SW 1271 (cell line): ENCODE results near the gene MBD1.
"Not testable (repeated sequence)": the region's sequence is repeated elsewhere in the genome, so short reads cannot be mapped to it uniquely, and the experiment has no call there.

Source experiments
- DNase-seq, 2 experiments: peaks; one replicate each; lab custom pipeline; 2025; lab: John Stamatoyannopoulos, UW

Gene MBD1

GRCh38 chr18:50273203-50274043, 7.9 kb downstream of the MBD1 start:
- DNase-seq = no peak

GRCh38 chr18:50272568-50272967, 8.8 kb downstream of the MBD1 start:
- DNase-seq = no peak

- DNase-seq = peak; percentile 32 to 73
Observed at GRCh38 chr18:50268022-50268747, 13.1 kb downstream of the MBD1 start.

- peak; percentile 64 to 76 for DNase-seq
Observed at GRCh38 chr18:50266248-50266704, 15.0 kb downstream of the MBD1 start, which contains the start of gene CFAP53. Gene CFAP53 (minus strand): TSS chr18:50266495. CDS start chr18:50266404, 91 bp downstream.

- DNase-seq = no peak
Observed at GRCh38 chr18:50262977-50263376, 18.3 kb downstream of the MBD1 start.

GRCh38 chr18:50250935-50251334, 30.4 kb downstream of the MBD1 start:
- no peak for DNase-seq

GRCh38 chr18:50249576-50249975, 31.7 kb downstream of the MBD1 start:
- DNase-seq = no peak

GRCh38 chr18:50247561-50247960, 33.8 kb downstream of the MBD1 start:
- no peak for DNase-seq

- not testable (repeated sequence) for DNase-seq
Observed at GRCh38 chr18:50241768-50242167, 39.6 kb downstream of the MBD1 start.

- DNase-seq = no peak
Observed at GRCh38 chr18:50240080-50240563, 41.2 kb downstream of the MBD1 start.

GRCh38 chr18:50232419-50232818, 48.9 kb downstream of the MBD1 start:
- DNase-seq = no peak

- no peak for DNase-seq
Observed at GRCh38 chr18:50231621-50232020, 49.7 kb downstream of the MBD1 start.

- DNase-seq = not testable (repeated sequence)
Observed at GRCh38 chr18:50220249-50220648, 61.1 kb downstream of the MBD1 start.
